ENCODE measurements around the gene ERGIC2. TPM values are rescaled to one million over a fixed set of nuclear protein-coding genes. Genes with fewer than 3 reads are reported as not detected.
A peak's percentile ranks its signal among the peaks of the same experiment; 100 is the strongest.

Gene ERGIC2
- total and polyA plus RNA-seq, 2 donors from 2014 or later: 60.5 to 65.1 TPM

GRCh38 chr12:29320295-29321085 is 60.5 kb downstream of the ERGIC2 start:
- intact Hi-C loops (cut with DNase I): no loop called here
- H3K27ac ChIP-seq (ENCODE audit: low read depth in 2 of 2, low read length in 2 of 2): no peak overlapping the region
- H3K4me1 ChIP-seq (ENCODE audit: control insufficient read depth in 2 of 3, insufficient read depth in 2 of 3, low read depth in 1 of 3, low read length in 3 of 3): no peaks in the 10 kb centered on the region
- no peak for TF ChIP-seq CTCF (IDR thresholded peaks at IDR 0.05; ENCODE audit: borderline replicate concordance, extremely low read depth, insufficient read depth)
- H3K4me3 ChIP-seq (ENCODE audit: low read length in 3 of 3): no peak overlapping the region
- H3K27me3 ChIP-seq (ENCODE audit: control insufficient read depth, insufficient read depth, low read length): no peaks in the 10 kb centered on the region
- DNase-seq (no peak), FAIRE-seq (no peak)
- no peaks in the 10 kb centered on the region for H3K9me3 ChIP-seq (ENCODE audit: control insufficient read depth in 2 of 3, insufficient read depth in 1 of 3, low read length in 3 of 3)
- no peak overlapping the region for H3K9ac ChIP-seq (ENCODE audit: low read length in 3 of 3)
- no peaks in the 10 kb centered on the region for H3K36me3 ChIP-seq (ENCODE audit: control insufficient read depth in 2 of 3, insufficient read depth in 3 of 3, low read length in 3 of 3)

GRCh38 chr12:29317556-29318363 is 63.2 kb downstream of the ERGIC2 start:
- Histone ChIP-seq H3K27ac (ENCODE audit: low read depth in 2 of 2, low read length in 2 of 2) (no peak overlapping the region), H3K9ac (ENCODE audit: low read length in 3 of 3) (no peak overlapping the region), H3K4me3 (ENCODE audit: low read length in 3 of 3) (no peak overlapping the region), H3K36me3 (ENCODE audit: control insufficient read depth in 2 of 3, insufficient read depth in 3 of 3, low read length in 3 of 3) (no peaks in the 10 kb centered on the region), H3K27me3 (ENCODE audit: control insufficient read depth, insufficient read depth, low read length) (no peaks in the 10 kb centered on the region), H3K9me3 (ENCODE audit: control insufficient read depth in 2 of 3, insufficient read depth in 1 of 3, low read length in 3 of 3) (no peaks in the 10 kb centered on the region), H3K4me1 (ENCODE audit: control insufficient read depth in 2 of 3, insufficient read depth in 2 of 3, low read depth in 1 of 3, low read length in 3 of 3) (no peaks in the 10 kb centered on the region)
- peak; percentile 73 for FAIRE-seq
- intact Hi-C loops (cut with DNase I): no loop called here
- TF ChIP-seq CTCF (IDR thresholded peaks at IDR 0.05; ENCODE audit: borderline replicate concordance, extremely low read depth, insufficient read depth): peak; percentile 75
- DNase-seq: peak in 4 of 5 donors; percentile 30 to 85 (median 59)

- Histone ChIP-seq H3K27ac (ENCODE audit: low read depth in 2 of 2, low read length in 2 of 2) (no peak overlapping the region), H3K4me1 (ENCODE audit: control insufficient read depth in 2 of 3, insufficient read depth in 2 of 3, low read depth in 1 of 3, low read length in 3 of 3) (no peaks in the 10 kb centered on the region), H3K36me3 (ENCODE audit: control insufficient read depth in 2 of 3, insufficient read depth in 3 of 3, low read length in 3 of 3) (no peaks in the 10 kb centered on the region), H3K9me3 (ENCODE audit: control insufficient read depth in 2 of 3, insufficient read depth in 1 of 3, low read length in 3 of 3) (no peaks in the 10 kb centered on the region), H3K27me3 (ENCODE audit: control insufficient read depth, insufficient read depth, low read length) (no peaks in the 10 kb centered on the region), H3K9ac (ENCODE audit: low read length in 3 of 3) (no peak overlapping the region), H3K4me3 (ENCODE audit: low read length in 3 of 3) (no peak overlapping the region)
- FAIRE-seq: no peak
- intact Hi-C loops (cut with DNase I): no loop called here
- no peak for TF ChIP-seq CTCF (IDR thresholded peaks at IDR 0.05; ENCODE audit: borderline replicate concordance, extremely low read depth, insufficient read depth)
- peak in 1 of 5 donors; percentile 7 for DNase-seq
Measured at GRCh38 chr12:29316752-29317151, 64.2 kb downstream of the ERGIC2 start.
